Glutamatergic neuron (in vitro differentiated cells): ENCODE measurements around the gene OAT. TPM values are rescaled to one million over a fixed set of nuclear protein-coding genes. Genes with fewer than 3 reads are reported as not detected.

ENCODE experiments used
- DNase-seq: peaks from one replicate; pipeline ENCODE4 v3.0.0; 2022
- H3K27ac Mint-ChIP-seq: one replicate; pipeline ENCODE4 v1.8.0; 2020; ENCODE audit warnings: mild to moderate bottlenecking, mixed read lengths, inconsistent platforms; ENCODE audit not compliant: unreplicated experiment
- H3K27me3 Mint-ChIP-seq: one replicate; pipeline ENCODE4 v1.8.0; 2020; ENCODE audit warnings: mild to moderate bottlenecking, moderate library complexity, mixed read lengths, inconsistent platforms; ENCODE audit not compliant: unreplicated experiment
- H3K36me3 Mint-ChIP-seq: one replicate; pipeline ENCODE4 v1.8.0; 2020; ENCODE audit warnings: mild to moderate bottlenecking, mixed read lengths, inconsistent platforms; ENCODE audit not compliant: unreplicated experiment
- H3K4me1 Mint-ChIP-seq: one replicate; pipeline ENCODE4 v1.8.0; 2020; ENCODE audit warnings: mild to moderate bottlenecking, low read depth, mixed read lengths, inconsistent platforms; ENCODE audit not compliant: unreplicated experiment
- H3K4me3 Mint-ChIP-seq: one replicate; pipeline ENCODE4 v1.8.0; 2020; ENCODE audit warnings: mild to moderate bottlenecking, mixed read lengths, inconsistent platforms; ENCODE audit not compliant: unreplicated experiment
- H3K9me3 Mint-ChIP-seq: one replicate; pipeline ENCODE4 v1.8.0; 2020; ENCODE audit warnings: mild to moderate bottlenecking, moderate library complexity, mixed read lengths, inconsistent platforms; ENCODE audit not compliant: unreplicated experiment
- CTCF ChIP-seq: fragments of 200-600 bp; sonication (generic); IDR thresholded peaks from one replicate; pipeline ENCODE4 v1.5.0; 2021; ENCODE audit not compliant: partially characterized antibody, unreplicated experiment
- total RNA-seq: library from RNA; stranded (reverse); fragmentation: NEBNext Ultra II Directional; extraction: Animal tissue kit (Norgen Biotek cat#: 25700); gene quantifications from one replicate; pipeline ENCODE4 v1.2.1, GENCODE V29; 2021; ENCODE audit not compliant: unreplicated experiment

The OAT gene
- total RNA-seq, 1 donor from 2014 or later, result 49.2 TPM

- peaks cover 4% of the 10 kb centered on the region for H3K27me3 Mint-ChIP-seq
These were observed 14.7 kb upstream of the OAT start for GRCh38 chr10:124433461-124433860.

GRCh38 chr10:124430077-124430476 is 11.4 kb upstream of the OAT start:
- Mint-ChIP-seq H3K27ac (no peak overlapping the region), H3K36me3 (no peaks in the 10 kb centered on the region), H3K27me3 (peaks cover 3% of the 10 kb centered on the region), H3K4me1 (no peaks in the 10 kb centered on the region), H3K9me3 (no peaks in the 10 kb centered on the region), H3K4me3 (no peak overlapping the region)
- no peak for DNase-seq
- TF ChIP-seq CTCF, result no peak

More at GRCh38 chr10:124433461-124433860, 14.7 kb upstream of the OAT start:
- Mint-ChIP-seq H3K4me1 (no peaks in the 10 kb centered on the region), H3K36me3 (peaks cover 3% of the 10 kb centered on the region), H3K27ac (no peak overlapping the region), H3K9me3 (no peaks in the 10 kb centered on the region), H3K4me3 (no peak overlapping the region)
- no peak for DNase-seq
- no peak for TF ChIP-seq CTCF

GRCh38 chr10:124429576-124429975 is 10.9 kb upstream of the OAT start:
- H3K9me3 Mint-ChIP-seq, result no peaks in the 10 kb centered on the region
- no peak overlapping the region for H3K4me3 Mint-ChIP-seq
- peaks cover 3% of the 10 kb centered on the region for H3K27me3 Mint-ChIP-seq
- DNase-seq, result no peak
- H3K36me3 Mint-ChIP-seq, result no peaks in the 10 kb centered on the region
- H3K27ac Mint-ChIP-seq, result no peak overlapping the region
- no peaks in the 10 kb centered on the region for H3K4me1 Mint-ChIP-seq
- TF ChIP-seq CTCF, result no peak

GRCh38 chr10:124428207-124428777 is 9.6 kb upstream of the OAT start:
- Mint-ChIP-seq H3K27me3 (peaks cover 3% of the 10 kb centered on the region), H3K27ac (no peak overlapping the region), H3K9me3 (no peaks in the 10 kb centered on the region), H3K36me3 (no peaks in the 10 kb centered on the region), H3K4me1 (no peaks in the 10 kb centered on the region), H3K4me3 (no peak overlapping the region)
- no peak for DNase-seq
- no peak for TF ChIP-seq CTCF

GRCh38 chr10:124425227-124425962 is 6.7 kb upstream of the OAT start:
- H3K36me3 Mint-ChIP-seq, result no peaks in the 10 kb centered on the region
- peaks cover 2% of the 10 kb centered on the region for H3K27me3 Mint-ChIP-seq
- H3K9me3 Mint-ChIP-seq, result no peaks in the 10 kb centered on the region
- H3K4me3 Mint-ChIP-seq, result no peak overlapping the region
- no peak for TF ChIP-seq CTCF
- no peak for DNase-seq
- no peaks in the 10 kb centered on the region for H3K4me1 Mint-ChIP-seq
- no peak overlapping the region for H3K27ac Mint-ChIP-seq
